HepG2 (cell line): ENCODE measurements around the gene TMUB1. TPM values are rescaled to one million over a fixed set of nuclear protein-coding genes. Genes with fewer than 3 reads are reported as not detected.

Experiments used
- ARID3A ChIP-seq: IDR thresholded peaks from 2 replicates; pipeline ENCODE4 v1.6.1; 2012; ENCODE audit warnings: low read depth, low read length, improper control_type of control experiment
- ASH2L ChIP-seq: fragments of 300-600, 200-600 bp; sonication (generic); IDR thresholded peaks from 2 replicates; pipeline ENCODE4 v1.7.0; 2017; ENCODE audit warnings: low read depth, mild to moderate bottlenecking, moderate library complexity, mixed read lengths, low read length; ENCODE audit not compliant: insufficient read length
- BRF2 ChIP-seq: sonication (generic); formaldehyde crosslinking; IDR thresholded peaks from 2 replicates; pipeline ENCODE4 v1.8.1; 2022; ENCODE audit warnings: mild to moderate bottlenecking, missing genetic modification reagents
- FOXA1 ChIP-seq, 2 experiments: fragments of 450-650 bp in 1 of 2; sonication (generic) in 1 of 2; formaldehyde crosslinking in 1 of 2; IDR thresholded peaks; 2 replicates each; pipeline versions ENCODE4 v1.4.0 to v1.6.1; 2016 to 2020; ENCODE audit warnings: missing genetic modification reagents in 1 of 2
- KLF15 ChIP-seq: sonication (generic); formaldehyde crosslinking; IDR thresholded peaks from 2 replicates; pipeline ENCODE4 v1.8.1; 2023; ENCODE audit warnings: borderline replicate concordance, mild to moderate bottlenecking, inconsistent platforms, missing genetic modification reagents, mixed read lengths
- NFAT5 ChIP-seq: sonication (generic); formaldehyde crosslinking; IDR thresholded peaks from 2 replicates; pipeline ENCODE4 v1.4.0; 2020; ENCODE audit warnings: missing genetic modification reagents
- NFE2 ChIP-seq: sonication (generic); formaldehyde crosslinking; IDR thresholded peaks from 2 replicates; pipeline ENCODE4 v1.4.0; 2020; ENCODE audit warnings: missing genetic modification reagents
- NR0B2 ChIP-seq: sonication (generic); formaldehyde crosslinking; IDR thresholded peaks from 2 replicates; pipeline ENCODE4 v1.4.0; 2020; ENCODE audit warnings: mild to moderate bottlenecking, missing genetic modification reagents
- SMAD9 ChIP-seq: sonication (generic); formaldehyde crosslinking; IDR thresholded peaks from 2 replicates; pipeline ENCODE4 v1.5.1; 2020; ENCODE audit warnings: mild to moderate bottlenecking, missing genetic modification reagents
- SUZ12 ChIP-seq: fragments of 150-350 bp; IDR thresholded peaks from 2 replicates; pipeline ENCODE4 v1.6.1; 2014; ENCODE audit warnings: low read depth, low read length
- TBX3 ChIP-seq: fragments of 450-650 bp; IDR thresholded peaks from 2 replicates; pipeline ENCODE4 v1.6.1; 2017; ENCODE audit warnings: antibody characterized with exemption, mild to moderate bottlenecking, inconsistent platforms, borderline replicate concordance
- ZFP36L1 ChIP-seq: sonication (generic); formaldehyde crosslinking; IDR thresholded peaks from 2 replicates; pipeline ENCODE4 v1.8.0; 2022; ENCODE audit warnings: mild to moderate bottlenecking, missing genetic modification reagents, moderate library complexity
- ZNF180 ChIP-seq: sonication (generic); formaldehyde crosslinking; IDR thresholded peaks from 2 replicates; pipeline ENCODE4 v1.4.0; 2020; ENCODE audit warnings: low read depth, missing genetic modification reagents, borderline replicate concordance
- ZNF232 ChIP-seq: sonication (generic); formaldehyde crosslinking; IDR thresholded peaks from 2 replicates; pipeline ENCODE4 v1.4.0; 2020; ENCODE audit warnings: missing genetic modification reagents, borderline replicate concordance
- ZNF326 ChIP-seq: sonication (generic); formaldehyde crosslinking; IDR thresholded peaks from 2 replicates; pipeline ENCODE4 v1.4.0; 2020; ENCODE audit warnings: missing genetic modification reagents, borderline replicate concordance
- ZNF354B ChIP-seq: sonication (generic); formaldehyde crosslinking; IDR thresholded peaks from 2 replicates; pipeline ENCODE4 v1.8.0; 2022; ENCODE audit warnings: mild to moderate bottlenecking, missing genetic modification reagents
- polyA plus RNA-seq, 8 experiments: library from polyadenylated mRNA; depleted of rRNA in 3 of 8; stranded (reverse) in 7 of 8; unstranded in 1 of 8; fragments of >200 nt; fragmentation: Illumina TruSeq in 4 of 8; extraction: Trizol in 4 of 8; gene quantifications; 2 replicates each; pipeline versions ENCODE4 v1.2.1 to v1.2.3, GENCODE V29; 2011 to 2016; ENCODE audit warnings: low read depth in 4 of 8, missing spikeins in 1 of 8, mixed read lengths in 1 of 8; ENCODE audit not compliant: insufficient read depth in 1 of 8
- total RNA-seq, 5 experiments: library from RNA; depleted of rRNA; stranded (reverse); fragments of >200 nt; fragmentation: Illumina TruSeq; extraction: Trizol; gene quantifications; 2 replicates each; pipeline ENCODE4 v1.2.3, GENCODE V29; 2016; ENCODE audit warnings: low read depth in 1 of 5
- TF ChIP-seq, protein P1 (sequence below): sonication (generic); formaldehyde crosslinking; conservative IDR thresholded peaks from 2 replicates; pipeline ENCODE4 v1.8.1; 2023; ENCODE audit warnings: missing genetic modification reagents

The TMUB1 gene
- total and polyA plus RNA-seq, 2 of the 13 experiments (the other 11 are each of a cell fraction or from before 2014, with no cell fraction given): 44.8 to 51.6 TPM

- no peak for TF ChIP-seq ARID3A
- TF ChIP-seq ZNF232 (CRISPR knock-in tag): peak; percentile 61; the same call in 1 of the 2 replicates
- TF ChIP-seq BRF2: no peak
- TF ChIP-seq ASH2L: peak; percentile 56
- TF ChIP-seq, protein P1, sequence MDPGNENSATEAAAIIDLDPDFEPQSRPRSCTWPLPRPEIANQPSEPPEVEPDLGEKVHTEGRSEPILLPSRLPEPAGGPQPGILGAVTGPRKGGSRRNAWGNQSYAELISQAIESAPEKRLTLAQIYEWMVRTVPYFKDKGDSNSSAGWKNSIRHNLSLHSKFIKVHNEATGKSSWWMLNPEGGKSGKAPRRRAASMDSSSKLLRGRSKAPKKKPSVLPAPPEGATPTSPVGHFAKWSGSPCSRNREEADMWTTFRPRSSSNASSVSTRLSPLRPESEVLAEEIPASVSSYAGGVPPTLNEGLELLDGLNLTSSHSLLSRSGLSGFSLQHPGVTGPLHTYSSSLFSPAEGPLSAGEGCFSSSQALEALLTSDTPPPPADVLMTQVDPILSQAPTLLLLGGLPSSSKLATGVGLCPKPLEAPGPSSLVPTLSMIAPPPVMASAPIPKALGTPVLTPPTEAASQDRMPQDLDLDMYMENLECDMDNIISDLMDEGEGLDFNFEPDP (CRISPR knock-in tag): no peak
- TF ChIP-seq ZNF354B (CRISPR knock-in tag): no peak
- TF ChIP-seq KLF15 (CRISPR knock-in tag): no peak; the same call in 1 of the 2 replicates
- TF ChIP-seq SUZ12: peak; percentile 92
- no peak for TF ChIP-seq NFE2 (CRISPR knock-in tag)
- TF ChIP-seq ZNF180 (CRISPR knock-in tag): no peak
- TF ChIP-seq FOXA1 (IDR thresholded peaks at IDR 0.05): no peak
- TF ChIP-seq FOXA1 (CRISPR knock-in tag; IDR thresholded peaks at IDR 0.05): no peak
- TF ChIP-seq TBX3: no peak
- TF ChIP-seq NR0B2 (CRISPR knock-in tag): no peak
- no peak for TF ChIP-seq SMAD9 (CRISPR knock-in tag)
- no peak for TF ChIP-seq ZFP36L1 (CRISPR knock-in tag)
- TF ChIP-seq NFAT5 (CRISPR knock-in tag): no peak
- TF ChIP-seq ZNF326 (CRISPR knock-in tag): no peak
These were observed 25.1 kb downstream of the TMUB1 start (continued) for GRCh38 chr7:151057989-151058780.
